Activated CD4-positive, alpha-beta T cell treated with anti-CD3 and anti-CD28 coated beads, Interleukin-2, amount 50 U/mL, for 1 hour (primary cell): ENCODE results near the gene TSPAN2.

ENCODE experiments used
- DNase-seq: peaks from one replicate; pipeline ENCODE4 v3.0.0-alpha.2; 2020

The TSPAN2 gene

DNA sequence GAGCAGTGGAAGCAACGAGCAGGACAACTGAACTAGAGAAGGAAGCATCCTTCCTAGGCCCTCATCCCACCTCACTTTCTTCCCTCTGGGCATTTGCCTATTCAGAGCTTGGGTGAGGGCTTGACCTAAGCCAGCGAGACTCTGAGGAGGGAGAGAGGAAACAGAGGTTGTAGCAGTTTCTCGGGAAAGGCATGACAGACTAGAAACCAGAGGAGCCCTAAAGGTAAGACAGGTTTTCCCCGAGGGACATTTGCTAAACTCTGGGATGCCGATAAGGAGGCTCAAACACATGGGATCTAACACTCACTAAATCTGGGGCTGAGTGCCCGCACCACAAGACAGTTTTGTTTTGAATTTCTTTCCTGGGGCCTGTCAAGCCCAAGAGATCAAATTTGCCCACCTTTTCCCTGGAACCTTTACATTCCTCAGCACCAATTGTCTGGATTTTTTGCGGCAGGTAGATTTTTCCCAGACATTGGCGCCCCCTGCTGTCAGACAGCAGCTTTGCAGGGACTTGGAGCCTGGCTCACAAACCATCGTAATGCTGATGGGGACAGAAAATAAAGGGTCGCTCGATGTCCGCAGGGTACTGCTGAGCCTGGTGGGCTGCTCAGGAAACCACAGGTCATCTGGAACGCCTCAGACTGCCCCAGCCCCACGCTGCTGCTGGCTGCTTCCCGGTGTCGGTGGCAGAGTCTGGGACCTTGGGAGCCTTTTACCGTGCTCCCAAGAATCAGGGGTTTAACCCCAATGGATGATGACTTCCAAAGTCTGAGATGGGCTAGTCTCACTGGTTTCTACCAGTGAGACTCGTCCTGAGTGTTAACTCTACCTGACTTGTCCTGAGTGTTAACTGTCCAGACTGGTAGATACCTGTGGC is 23.4 kb upstream of the TSPAN2 start:
- peak; percentile 59 for DNase-seq

DNA sequence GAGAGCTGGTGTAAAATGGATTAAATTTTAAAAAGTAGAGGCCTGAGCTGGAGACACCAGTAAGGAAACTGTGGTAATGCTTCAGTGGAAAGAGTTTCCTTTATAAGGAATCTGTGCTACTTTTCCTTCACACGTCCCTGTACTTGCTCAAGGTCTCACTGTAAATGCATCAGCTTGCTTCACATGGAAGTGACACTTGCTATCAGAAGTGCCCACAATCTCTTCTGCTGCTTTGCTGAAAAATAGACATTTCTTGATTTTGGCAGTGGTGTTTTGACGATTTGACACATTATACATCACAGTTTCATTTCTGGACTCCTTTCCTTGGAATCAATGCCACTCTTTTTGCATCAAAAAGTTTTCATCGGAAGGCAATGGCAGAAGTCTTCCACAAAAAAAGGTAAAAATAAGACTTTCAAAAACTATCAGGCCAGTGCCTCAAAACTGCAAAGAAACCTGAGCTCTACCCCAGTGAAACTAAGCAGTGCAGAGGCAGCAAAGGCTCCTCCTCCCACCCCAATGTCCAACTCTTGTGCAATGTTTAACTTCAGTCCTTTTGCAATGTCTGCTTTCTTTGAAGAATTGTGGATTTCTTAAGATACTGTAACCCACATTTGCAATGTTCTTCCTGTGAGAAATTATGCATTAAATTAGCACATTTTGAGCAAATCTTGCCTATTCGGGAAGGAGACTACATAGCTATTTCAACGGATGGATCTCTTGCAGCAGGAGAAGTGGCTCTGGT is 18.4 kb upstream of the TSPAN2 start:
- DNase-seq, result no peak

DNA sequence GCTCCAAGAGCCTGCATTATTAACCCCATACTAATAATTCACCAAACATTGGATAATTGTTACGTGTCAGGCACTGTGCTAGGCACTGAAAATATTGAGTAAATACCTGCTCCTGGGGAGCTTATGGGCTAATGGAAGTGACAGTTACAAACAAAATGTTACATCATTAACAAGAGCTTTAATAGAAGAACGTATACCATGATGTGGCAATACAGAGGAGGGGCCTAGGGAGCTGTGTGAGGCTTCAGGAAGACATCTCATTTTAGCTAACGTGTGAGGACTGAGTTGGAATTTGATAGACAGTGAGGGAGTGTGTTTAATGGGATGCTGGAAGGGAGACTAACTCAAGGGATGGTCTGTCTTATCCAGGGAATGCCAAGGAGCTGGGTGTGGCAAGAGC is 16.5 kb upstream of the TSPAN2 start:
- DNase-seq, result no peak

DNA sequence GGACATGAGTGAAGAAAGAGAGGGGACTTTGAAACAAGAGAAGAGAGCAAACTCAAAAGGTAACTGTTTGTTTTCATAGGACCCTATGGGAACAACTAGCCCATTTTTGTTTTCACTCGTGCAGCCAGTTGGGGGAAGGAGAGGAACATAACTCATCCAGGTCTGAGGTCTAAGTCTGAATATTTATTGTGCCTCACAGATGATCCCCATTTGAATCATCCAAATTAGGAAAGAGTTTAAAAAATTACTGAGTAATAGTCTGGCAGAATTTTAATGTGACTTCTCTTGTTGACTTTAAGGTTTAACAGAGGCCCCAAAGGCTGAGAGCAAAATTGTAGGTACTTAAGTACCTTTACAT is 10.4 kb upstream of the TSPAN2 start:
- peak; percentile 24 for DNase-seq

DNA sequence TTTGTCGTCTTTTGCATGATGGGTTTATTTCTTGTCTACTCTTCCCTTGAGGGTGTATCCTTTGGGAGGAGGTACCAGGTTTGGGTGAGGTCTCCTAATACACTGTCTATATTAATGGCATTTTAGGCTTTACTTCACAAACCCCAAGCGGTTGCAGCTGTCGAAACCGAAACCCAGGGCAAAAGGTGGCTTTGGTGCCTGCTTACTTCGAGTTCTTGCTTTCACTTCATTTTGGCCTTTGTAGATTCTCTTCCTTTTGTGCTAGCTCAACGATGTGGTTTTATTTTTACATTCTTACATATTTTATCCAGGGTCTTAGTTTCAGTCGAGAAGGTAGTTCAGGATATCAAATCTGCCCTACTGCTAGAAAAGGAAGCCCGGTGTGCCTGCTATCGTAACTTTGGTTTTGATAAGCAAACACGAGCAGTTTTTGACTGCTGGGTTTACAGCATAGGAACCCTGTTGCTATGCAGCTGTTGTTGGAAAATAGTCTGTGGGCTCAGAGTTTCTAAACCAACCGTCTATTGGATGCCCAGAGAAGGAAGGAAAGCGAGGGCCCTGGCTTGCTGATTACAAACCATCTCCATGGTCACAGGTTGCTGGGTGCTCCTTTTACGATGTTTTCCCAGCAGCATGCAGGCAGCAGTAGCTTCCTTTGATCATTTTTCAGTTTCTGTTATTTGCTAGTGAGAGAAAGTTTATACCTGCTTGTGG is 9.8 kb upstream of the TSPAN2 start:
- DNase-seq, result peak; percentile 76

DNA sequence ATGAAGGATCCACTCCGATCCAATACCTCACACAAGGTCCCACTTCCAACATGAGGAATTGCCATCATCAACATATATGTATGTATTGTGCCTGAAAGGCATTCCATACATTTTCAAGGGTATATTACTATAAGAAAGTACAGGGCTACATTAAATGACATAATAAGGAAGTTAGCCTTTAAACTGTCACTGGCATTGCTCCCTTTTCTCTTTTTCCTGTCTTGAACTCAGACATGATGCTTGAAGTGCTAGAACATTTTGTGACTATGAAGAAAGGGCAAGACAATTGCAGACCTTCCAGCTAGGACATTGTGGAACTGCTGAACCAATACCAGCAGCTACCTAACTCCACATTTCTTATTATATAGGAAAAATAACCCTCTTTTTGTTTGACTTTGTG is 2.9 kb upstream of the TSPAN2 start:
- no peak for DNase-seq

DNA sequence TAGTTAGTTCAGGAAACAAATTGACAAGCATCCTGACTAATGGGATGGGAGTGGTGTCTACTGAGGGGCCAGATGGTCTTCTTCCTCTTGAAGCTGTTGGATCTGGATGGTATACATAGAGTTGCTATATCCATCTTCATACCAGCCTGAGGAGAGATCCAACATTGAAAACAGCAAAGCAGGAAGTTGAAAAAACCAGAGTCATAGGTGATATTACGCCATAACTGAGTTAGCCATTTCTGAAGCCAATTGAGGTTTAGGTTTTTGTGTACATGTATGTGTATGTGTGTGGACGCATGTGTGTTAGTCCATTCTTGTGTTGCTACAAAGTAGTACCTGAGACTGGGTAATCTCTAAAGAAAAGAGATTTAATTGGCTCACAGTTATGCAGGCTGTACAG is 2.3 kb upstream of the TSPAN2 start:
- no peak for DNase-seq

DNA sequence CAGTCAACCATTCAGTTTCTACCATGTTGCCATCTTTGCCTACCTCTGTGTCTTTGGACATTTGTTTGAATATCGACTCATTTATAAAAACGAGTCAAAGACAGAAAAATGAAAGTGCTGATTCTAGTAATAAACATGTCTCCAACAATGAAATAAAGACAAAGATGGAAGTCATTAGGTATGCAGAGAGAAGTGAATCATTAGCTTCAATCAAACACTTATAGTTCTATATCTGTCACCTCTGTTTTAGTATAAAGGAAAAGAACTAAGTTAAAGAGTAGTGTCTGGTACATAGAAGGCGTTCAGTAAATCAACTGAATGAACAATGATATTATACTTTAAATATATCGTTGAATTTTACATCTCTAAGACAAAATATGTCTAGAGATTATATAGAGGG is 1.7 kb upstream of the TSPAN2 start:
- DNase-seq, result no peak

DNA sequence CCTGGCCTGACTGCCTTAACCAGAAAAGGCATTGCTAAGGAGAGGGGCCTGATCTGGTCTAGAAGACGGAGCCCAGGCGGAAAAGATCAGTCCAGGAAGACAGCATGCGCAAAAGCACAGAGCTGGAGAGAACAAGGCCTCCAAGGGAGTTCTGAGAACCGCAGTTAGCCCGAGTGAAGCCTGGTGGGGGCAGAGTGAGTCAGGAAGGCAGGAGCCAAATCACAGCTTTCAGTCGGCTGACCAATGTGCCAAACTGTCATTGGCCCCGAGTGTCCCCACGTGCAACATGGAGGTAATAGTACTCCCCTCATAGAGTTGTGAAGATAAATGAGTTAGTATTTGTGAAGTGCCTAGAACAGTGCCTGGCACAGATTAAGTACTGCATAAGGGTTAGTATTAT is 1.2 kb upstream of the TSPAN2 start:
- no peak for DNase-seq

DNA sequence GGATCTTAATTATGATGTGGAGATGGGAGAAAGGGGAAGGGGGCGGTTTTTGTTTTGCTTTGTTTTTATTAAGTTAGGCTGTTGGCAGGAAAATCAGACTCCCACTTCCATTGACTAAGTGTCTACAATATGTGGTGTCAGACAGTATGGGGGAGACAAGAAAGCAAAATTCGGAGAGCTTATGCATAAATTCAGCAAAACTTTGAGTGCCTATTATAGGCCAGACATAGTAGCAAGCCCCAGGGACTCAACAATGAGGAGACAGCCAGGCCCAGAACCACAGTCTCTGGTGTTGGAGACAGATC is 835 bp upstream of the TSPAN2 start:
- no peak for DNase-seq

DNA sequence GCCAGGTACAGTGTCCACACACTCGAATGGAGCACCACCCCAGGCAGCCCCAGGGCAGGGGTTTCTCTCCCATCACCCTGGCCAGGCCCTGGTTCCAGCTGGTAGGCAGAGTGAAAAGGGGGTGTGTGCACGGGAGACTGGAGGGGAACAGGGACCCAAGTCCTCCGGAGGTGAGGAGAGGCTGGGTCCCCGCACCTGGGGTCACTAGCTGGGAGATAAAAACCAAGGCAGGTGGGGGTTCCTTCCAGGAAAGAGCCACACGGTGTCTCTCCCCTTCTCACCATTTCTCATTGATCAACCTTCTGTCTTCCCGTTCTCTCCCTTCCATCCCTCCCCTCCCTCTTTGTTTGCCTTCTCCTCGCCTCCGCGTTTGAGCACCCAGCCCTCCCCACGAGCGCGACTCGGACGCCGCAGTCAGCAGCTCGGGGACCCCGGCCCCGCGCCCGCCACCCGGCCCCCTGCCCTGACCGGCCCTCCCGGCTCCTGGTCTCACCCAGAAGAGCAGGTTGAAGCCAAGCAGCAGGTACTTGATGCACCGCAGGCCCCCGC is 358 bp downstream of the TSPAN2 start:
- no peak for DNase-seq

DNA sequence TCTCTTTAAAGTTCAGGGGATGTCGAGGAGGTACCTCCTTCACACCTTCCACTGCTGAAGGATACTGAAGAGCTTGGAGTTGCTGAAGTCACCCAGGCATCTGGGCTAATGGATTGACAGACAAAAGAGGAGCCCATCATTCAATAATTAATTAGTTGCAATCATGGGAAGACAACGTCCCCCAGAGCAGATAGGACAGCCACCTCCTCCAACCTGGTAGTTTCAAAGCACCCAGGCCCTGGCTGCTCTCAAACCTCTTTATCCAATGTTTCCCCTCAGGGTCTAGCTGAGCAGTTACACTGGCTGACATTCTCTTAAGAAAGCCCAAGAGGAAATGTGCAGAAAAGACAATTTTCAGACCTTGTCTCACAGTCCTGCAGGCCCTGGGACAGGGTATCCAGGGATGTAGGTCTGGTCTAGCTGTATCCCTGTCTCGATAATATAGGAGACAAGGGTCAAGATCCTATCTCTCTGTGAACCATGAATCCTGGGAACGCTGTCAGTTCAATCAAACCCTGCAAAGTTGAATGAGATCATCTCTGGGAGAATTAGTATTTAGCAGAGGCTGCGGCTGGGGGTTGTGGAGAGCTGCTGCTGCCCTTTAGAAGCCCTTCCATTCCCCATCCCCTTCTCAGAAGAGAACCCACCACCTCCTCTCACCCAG is 1.1 kb downstream of the TSPAN2 start:
- DNase-seq, result no peak

DNA sequence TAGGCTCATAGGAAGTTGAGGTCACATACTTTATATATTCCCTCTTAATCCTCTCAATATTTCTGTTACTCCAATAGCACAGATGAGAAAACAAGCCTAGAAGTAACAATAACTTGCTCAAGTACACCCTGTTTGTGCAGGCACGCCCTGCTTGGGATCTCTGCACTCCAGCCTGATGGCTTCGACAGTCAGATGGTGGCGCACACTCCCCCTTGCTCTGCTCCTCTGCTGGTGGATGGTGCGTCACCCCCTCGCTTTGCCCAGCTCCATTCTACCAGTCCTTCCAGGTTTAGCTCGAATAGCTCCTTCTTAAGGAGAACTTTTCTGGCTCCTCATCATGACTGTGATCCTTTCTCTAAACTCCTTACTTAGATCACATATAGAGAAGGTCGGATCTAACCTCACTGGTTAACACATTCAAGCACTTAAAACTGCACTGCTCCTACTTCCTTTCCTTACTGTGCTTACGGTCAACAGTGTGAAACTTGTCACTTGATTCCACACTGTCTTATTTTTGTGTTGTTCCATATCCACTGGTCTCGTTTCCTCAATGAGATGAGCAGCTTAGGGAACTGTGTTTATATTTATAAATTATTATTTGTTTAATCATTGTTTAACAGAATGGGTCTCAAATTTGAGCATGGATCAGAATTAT is 3.0 kb downstream of the TSPAN2 start:
- no peak for DNase-seq

DNA sequence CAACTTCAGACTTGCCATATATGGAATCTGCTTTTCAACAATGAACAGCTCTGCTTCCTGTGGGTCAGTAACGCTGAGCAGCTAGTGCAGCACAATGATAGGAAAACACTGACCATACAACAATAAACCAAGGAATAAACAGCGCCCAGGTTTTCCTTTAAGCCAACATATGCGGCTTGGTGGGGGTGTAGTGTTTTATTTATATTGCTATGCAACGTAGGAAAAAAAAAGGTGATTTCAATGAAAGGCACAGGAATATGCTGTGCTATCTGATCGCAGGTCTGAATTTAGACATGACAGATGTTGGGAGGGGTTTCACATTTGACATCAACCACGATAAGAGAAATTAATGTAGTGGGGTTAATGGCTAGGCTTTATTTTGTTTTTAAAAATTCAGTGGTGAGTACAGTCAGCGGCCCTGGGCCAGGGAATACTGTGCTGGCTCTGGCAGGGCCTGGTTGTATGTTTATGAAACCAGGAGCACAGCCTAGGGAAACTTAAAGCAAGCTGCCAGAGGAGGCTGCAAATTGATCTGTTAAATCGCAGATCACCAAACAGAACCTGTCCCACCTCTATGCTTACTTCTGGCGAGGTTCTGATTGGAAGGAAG is 4.3 kb downstream of the TSPAN2 start:
- no peak for DNase-seq

DNA sequence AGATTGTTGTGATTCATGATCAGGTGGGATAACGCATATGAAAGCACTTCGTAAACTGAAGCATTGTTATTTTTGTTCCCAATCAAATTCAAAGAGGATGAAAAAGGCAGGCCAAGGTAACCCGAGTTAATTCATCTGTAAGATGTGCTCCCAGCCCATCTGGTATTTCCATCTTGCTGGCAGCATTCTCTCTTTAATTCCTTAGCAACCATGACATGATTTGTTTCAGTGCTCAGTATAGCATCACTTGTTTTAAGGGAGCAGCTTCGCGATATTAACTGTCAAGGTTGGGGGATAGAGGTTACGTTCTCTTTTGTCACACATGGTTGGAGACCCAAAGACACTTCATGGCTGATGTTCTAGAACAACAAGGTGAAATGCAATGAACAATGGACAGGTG is 6.4 kb downstream of the TSPAN2 start:
- no peak for DNase-seq

DNA sequence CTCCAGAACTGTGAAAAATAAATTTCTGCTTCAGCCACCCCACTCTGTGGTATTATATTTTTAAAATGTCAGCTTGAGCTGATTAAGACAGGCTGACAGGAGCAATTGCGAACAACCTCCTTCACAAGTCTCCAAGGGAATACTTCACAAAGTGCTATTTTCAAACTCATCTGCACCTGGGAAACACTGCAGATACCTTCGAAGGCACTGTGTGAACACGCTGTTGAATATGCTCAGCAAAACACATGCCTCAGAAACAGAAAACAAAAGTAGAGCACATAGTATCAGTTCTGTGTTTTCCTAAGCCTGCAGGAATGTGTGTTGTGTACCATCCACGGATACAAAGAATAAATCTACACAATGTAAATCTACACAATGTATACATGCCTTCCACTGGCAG is 10.6 kb downstream of the TSPAN2 start:
- DNase-seq, result no peak

DNA sequence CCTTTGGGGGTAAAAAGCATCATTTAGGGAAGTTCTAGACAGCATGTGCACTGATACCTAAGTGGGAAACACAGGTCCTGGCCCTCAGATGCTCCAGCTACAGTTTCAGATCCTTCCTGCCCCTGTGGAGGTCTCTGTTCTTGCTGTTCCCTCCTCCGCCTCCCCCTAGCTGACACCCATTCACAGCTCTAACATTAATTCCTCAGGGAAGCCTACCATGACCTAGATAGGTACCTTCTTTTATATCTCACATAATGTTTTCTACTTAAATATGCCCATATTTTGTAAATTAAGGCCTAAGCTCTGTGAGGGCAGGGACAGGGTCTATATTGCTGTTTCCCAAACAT is 11.3 kb downstream of the TSPAN2 start:
- DNase-seq, result no peak

DNA sequence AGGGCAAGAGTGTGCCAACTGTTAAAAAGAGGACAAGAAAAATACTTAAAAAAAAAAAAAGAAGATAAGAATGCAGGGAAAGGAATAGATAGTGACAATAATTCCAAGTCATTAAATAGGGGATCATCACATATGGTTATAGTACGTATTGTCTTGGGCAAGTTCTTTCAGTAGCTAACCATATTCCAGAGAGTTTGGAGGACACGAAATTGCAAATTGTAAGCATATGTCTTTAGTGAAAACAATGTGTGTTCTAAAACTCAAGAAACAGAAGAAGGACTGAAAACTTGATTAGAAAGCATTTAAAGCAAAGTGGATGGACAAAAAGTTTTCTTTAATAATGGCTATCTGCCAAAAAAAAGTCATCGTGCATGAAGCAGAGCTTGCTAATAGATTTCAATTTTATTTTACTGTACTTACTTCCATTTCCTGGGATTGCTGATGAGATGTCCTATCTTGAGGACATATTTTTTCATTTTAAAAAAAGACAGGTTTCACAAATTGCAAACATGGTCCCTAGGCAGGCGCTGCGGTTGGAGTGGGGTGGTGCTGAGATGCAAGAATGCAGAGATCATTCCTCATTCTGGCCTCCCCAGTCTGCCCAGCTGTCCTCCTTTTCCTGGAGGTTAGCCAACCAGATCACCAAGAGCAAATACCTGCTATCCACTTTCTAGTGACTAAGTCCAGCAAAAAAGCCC is 11.9 kb downstream of the TSPAN2 start:
- no peak for DNase-seq

DNA sequence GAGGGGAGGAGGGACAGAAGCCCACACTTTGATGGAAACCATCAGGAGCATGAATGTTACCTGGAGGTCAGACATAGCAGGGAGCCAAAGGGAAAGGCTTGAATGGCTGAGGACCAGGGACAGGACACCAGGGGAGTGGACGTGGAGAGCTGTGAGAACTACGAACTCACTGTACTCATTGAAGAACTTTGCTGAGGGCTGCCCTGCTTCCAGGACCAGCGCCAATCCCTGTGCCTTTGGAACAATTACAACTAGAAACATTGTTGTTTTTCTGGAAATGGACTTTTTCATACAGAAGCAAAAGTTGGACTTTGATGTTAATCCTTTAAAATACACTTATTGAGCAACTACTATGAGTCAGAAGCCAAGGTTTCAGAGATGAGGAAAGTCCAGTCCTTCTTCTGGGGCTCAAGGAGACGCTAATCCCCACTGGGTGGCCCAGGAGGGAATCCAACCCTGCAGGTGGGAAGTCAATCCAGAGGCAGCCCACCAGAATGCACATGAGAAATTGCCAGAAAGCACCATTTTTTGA is 12.9 kb downstream of the TSPAN2 start:
- DNase-seq, result no peak

DNA sequence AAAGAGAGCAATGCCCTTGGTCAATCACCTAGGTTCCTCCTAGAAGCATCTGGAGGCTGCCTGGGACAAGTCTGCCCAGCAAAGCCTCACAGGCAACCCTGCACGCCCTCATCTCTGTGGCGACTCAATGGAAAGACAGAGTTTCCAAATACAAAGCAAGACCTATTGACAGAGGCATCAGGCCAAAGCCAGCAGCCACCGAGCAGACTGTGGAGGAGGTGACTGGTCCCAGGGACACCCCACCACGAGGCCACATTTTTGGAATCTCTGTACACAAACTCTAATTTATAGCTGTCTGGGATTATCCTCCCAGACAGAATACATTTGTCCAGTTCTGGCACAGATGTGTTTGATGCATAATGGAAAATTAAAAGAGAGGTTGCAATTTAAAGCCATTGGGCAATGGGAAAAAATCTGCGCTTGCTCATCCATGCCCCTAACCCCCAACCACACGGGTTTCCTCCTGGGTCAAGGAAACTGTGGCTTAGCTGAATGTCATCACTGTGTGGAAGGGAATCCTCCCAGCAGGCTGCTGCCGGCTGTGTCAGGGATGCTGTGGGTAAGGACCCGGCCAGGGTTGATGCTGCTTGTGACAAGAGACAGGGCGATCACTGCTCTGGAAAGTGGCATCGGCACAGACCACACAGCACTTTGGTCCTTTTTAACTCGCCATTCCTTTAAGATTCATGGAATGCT is 14.3 kb downstream of the TSPAN2 start:
- no peak for DNase-seq
